HEK293 (cell line): ENCODE results near the gene VDR.

Experiments
- CTCF ChIA-PET: fragments of 350-600 bp; formaldehyde crosslinking; extraction: SDS; loops from one replicate; lab custom pipeline; 2021; ENCODE audit warnings: antibody characterized with exemption; lab: Yijun Ruan, JAX
- POLR2A ChIA-PET: fragments of 300-600 bp; formaldehyde crosslinking; extraction: SDS; loops from one replicate; lab custom pipeline; 2020; ENCODE audit warnings: antibody characterized with exemption, inconsistent platforms; lab: Yijun Ruan, JAX
- H3K27ac ChIP-seq: fragments of 200-500 bp; sonication (Bioruptor generic); 2 replicates; pipeline ENCODE4 v1.5.1; 2014; ENCODE audit warnings: low read depth, low read length, control low read depth, inconsistent platforms; ENCODE audit errors: extremely low read depth
- H3K36me3 ChIP-seq, 2 experiments: fragments of 200-500 bp in 1 of 2; sonication (Bioruptor generic) in 1 of 2; 1 replicate in 1 of 2; 2 replicates in 1 of 2; pipeline ENCODE4 v1.5.1; 2014 to 2017; ENCODE audit warnings: inconsistent platforms in 2 of 2, low read length in 2 of 2; ENCODE audit not compliant: control insufficient read depth in 2 of 2, insufficient read depth in 1 of 2
- H3K4me1 ChIP-seq: fragments of 200-500 bp; sonication (Bioruptor generic); 2 replicates; pipeline ENCODE4 v1.5.1; 2014; ENCODE audit warnings: mild to moderate bottlenecking, low read length, inconsistent platforms; ENCODE audit not compliant: control insufficient read depth, insufficient read depth
- H3K4me3 ChIP-seq: 2 replicates; pipeline ENCODE4 v1.5.1; 2011; ENCODE audit warnings: low read depth, mild to moderate bottlenecking, control low read depth, low read length, moderate library complexity
- H3K9me3 ChIP-seq: fragments of 200-500 bp; sonication (Bioruptor generic); 2 replicates; pipeline ENCODE4 v1.5.1; 2014; ENCODE audit warnings: low read depth, low read length, inconsistent platforms; ENCODE audit not compliant: control insufficient read depth, insufficient read depth
- FEZF1 ChIP-seq: fragments of 450-650 bp; formaldehyde crosslinking; IDR thresholded peaks from 2 replicates; pipeline ENCODE4 v1.5.1; 2016; ENCODE audit warnings: missing biosample characterization, missing genetic modification characterization
- GLI4 ChIP-seq: fragments of 450-650 bp; formaldehyde crosslinking; IDR thresholded peaks from 2 replicates; pipeline ENCODE4 v1.5.1; 2016; ENCODE audit warnings: missing biosample characterization, missing genetic modification characterization
- KLF1 ChIP-seq: fragments of 450-650 bp; formaldehyde crosslinking; IDR thresholded peaks from 2 replicates; pipeline ENCODE4 v1.5.1; 2016; ENCODE audit warnings: missing biosample characterization, missing genetic modification characterization
- KLF8 ChIP-seq: fragments of 450-650 bp; formaldehyde crosslinking; IDR thresholded peaks from 2 replicates; pipeline ENCODE4 v1.5.1; 2016; ENCODE audit warnings: missing biosample characterization, missing genetic modification characterization
- ZBTB48 ChIP-seq: fragments of 450-650 bp; formaldehyde crosslinking; IDR thresholded peaks from 2 replicates; pipeline ENCODE4 v1.5.1; 2016; ENCODE audit warnings: missing biosample characterization, missing genetic modification characterization
- ZBTB8A ChIP-seq: fragments of 450-650 bp; formaldehyde crosslinking; IDR thresholded peaks from 2 replicates; pipeline ENCODE4 v1.5.1; 2016; ENCODE audit warnings: missing biosample characterization, missing genetic modification characterization
- ZNF16 ChIP-seq: fragments of 450-650 bp; formaldehyde crosslinking; IDR thresholded peaks from 2 replicates; pipeline ENCODE4 v1.5.1; 2016; ENCODE audit warnings: low read depth, missing biosample characterization, missing genetic modification characterization
- ZNF248 ChIP-seq: fragments of 450-650 bp; formaldehyde crosslinking; IDR thresholded peaks from 2 replicates; pipeline ENCODE4 v1.5.1; 2017; ENCODE audit warnings: missing biosample characterization, missing genetic modification characterization
- ZNF394 ChIP-seq: fragments of 450-650 bp; formaldehyde crosslinking; IDR thresholded peaks from 2 replicates; pipeline ENCODE4 v1.5.1; 2016; ENCODE audit warnings: missing biosample characterization, missing genetic modification characterization, mild to moderate bottlenecking, moderate library complexity, borderline replicate concordance
- ZNF473 ChIP-seq: fragments of 450-650 bp; formaldehyde crosslinking; IDR thresholded peaks from 2 replicates; pipeline ENCODE4 v1.5.1; 2017; ENCODE audit warnings: missing biosample characterization, missing genetic modification characterization
- ZNF561 ChIP-seq: fragments of 450-650 bp; IDR thresholded peaks from 2 replicates; pipeline ENCODE4 v1.5.1; 2018; ENCODE audit warnings: missing biosample characterization, missing genetic modification characterization, borderline replicate concordance
- ZNF571 ChIP-seq: fragments of 450-650 bp; formaldehyde crosslinking; IDR thresholded peaks from 2 replicates; pipeline ENCODE4 v1.5.0; 2017; ENCODE audit warnings: missing biosample characterization, missing genetic modification characterization
- ZNF610 ChIP-seq: fragments of 450-650 bp; formaldehyde crosslinking; IDR thresholded peaks from 2 replicates; pipeline ENCODE4 v1.5.1; 2016; ENCODE audit warnings: missing biosample characterization, missing genetic modification characterization, borderline replicate concordance
- ZNF664 ChIP-seq: fragments of 450-650 bp; formaldehyde crosslinking; IDR thresholded peaks from 2 replicates; pipeline ENCODE4 v1.5.1; 2016; ENCODE audit warnings: missing biosample characterization, missing genetic modification characterization
- ZNF704 ChIP-seq: fragments of 450-650 bp; formaldehyde crosslinking; IDR thresholded peaks from 2 replicates; pipeline ENCODE4 v1.5.1; 2016; ENCODE audit warnings: missing biosample characterization, missing genetic modification characterization
- ZNF785 ChIP-seq: fragments of 450-650 bp; formaldehyde crosslinking; IDR thresholded peaks from 2 replicates; pipeline ENCODE4 v1.5.1; 2016; ENCODE audit warnings: missing biosample characterization, missing genetic modification characterization
- ZNF792 ChIP-seq: fragments of 450-650 bp; formaldehyde crosslinking; IDR thresholded peaks from 2 replicates; pipeline ENCODE4 v1.5.1; 2016; ENCODE audit warnings: missing biosample characterization, missing genetic modification characterization
- ZNF843 ChIP-seq: fragments of 450-650 bp; formaldehyde crosslinking; IDR thresholded peaks from 2 replicates; pipeline ENCODE4 v1.5.1; 2016; ENCODE audit warnings: missing biosample characterization, missing genetic modification characterization
- TF ChIP-seq, protein P1 (sequence below): fragments of 450-650 bp; formaldehyde crosslinking; IDR thresholded peaks from 2 replicates; pipeline ENCODE4 v1.5.1; 2016; ENCODE audit warnings: missing biosample characterization, missing genetic modification characterization, low read depth
- TF ChIP-seq, protein P2 (sequence below): fragments of 450-650 bp; IDR thresholded peaks from 2 replicates; pipeline ENCODE4 v1.5.1; 2018; ENCODE audit warnings: missing biosample characterization, mild to moderate bottlenecking, missing genetic modification characterization

Gene VDR

DNA sequence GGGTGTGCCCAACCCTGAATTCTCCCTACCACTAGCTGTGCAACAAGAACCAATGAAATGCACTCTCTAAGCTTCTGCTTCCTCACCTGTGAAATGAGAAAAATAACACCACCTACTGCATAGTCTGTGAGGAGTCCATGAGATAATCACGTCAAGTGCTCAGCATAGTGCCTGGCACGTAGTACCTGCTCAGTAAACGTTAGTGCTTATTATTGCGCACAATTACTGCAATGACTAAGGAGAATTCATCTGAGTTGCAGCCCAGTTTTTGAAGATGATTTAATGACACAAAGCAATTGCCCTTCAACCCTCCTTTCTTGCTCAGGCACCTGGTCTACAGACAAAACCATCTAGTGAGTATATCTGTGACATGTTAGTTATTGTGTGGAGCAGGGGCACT lies 8.8 kb downstream of the VDR start:
- POLR2A ChIA-PET = interaction anchor here (1.3 kb wide), 1 partner anchor 9 kb away, joined by 5 read pairs; the partner anchor contains the start of gene VDR
- CTCF ChIA-PET = interaction anchor here (0.7 to 1.2 kb wide), 3 partner anchors 13 to 53 kb away, joined by 3 to 4 read pairs (median 3); no protein-coding TSS in a partner anchor
- no peaks in the 10 kb centered on the region for H3K36me3 ChIP-seq
- H3K27ac ChIP-seq = no peak overlapping the region
- no peak overlapping the region for H3K4me3 ChIP-seq
- H3K9me3 ChIP-seq = no peaks in the 10 kb centered on the region
- TF ChIP-seq ZNF664 (tag by site-specific recombination) (peak; percentile 90), ZNF394 (tag by site-specific recombination) (no peak), ZNF843 (tag by site-specific recombination) (no peak), ZNF16 (tag by site-specific recombination) (no peak), KLF8 (no peak), GLI4 (no peak)
- TF ChIP-seq, protein P1, sequence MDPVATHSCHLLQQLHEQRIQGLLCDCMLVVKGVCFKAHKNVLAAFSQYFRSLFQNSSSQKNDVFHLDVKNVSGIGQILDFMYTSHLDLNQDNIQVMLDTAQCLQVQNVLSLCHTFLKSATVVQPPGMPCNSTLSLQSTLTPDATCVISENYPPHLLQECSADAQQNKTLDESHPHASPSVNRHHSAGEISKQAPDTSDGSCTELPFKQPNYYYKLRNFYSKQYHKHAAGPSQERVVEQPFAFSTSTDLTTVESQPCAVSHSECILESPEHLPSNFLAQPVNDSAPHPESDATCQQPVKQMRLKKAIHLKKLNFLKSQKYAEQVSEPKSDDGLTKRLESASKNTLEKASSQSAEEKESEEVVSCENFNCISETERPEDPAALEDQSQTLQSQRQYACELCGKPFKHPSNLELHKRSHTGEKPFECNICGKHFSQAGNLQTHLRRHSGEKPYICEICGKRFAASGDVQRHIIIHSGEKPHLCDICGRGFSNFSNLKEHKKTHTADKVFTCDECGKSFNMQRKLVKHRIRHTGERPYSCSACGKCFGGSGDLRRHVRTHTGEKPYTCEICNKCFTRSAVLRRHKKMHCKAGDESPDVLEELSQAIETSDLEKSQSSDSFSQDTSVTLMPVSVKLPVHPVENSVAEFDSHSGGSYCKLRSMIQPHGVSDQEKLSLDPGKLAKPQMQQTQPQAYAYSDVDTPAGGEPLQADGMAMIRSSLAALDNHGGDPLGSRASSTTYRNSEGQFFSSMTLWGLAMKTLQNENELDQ = no peak
- no peaks in the 10 kb centered on the region; the same call in 1 of the 2 replicates for H3K4me1 ChIP-seq

DNA sequence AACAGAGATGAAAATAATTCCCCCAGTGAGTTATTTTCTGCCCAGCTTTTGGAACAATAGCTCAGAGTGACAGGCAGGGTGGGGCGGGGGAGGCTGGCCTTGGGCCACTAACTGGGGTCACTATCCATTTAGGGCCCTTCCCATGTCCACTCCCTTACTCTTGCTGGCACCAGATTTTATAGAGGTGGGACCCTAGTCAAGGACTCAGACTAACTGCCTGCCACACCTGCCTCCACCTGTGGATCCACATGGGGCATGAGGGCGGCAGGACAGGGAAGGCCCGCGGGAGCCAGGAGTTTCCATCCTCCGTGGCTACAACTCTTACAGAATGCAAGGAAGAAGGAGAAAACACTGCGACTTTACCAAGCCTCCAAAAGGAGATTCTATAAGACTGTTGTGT lies 10.1 kb downstream of the VDR start:
- H3K27ac ChIP-seq = no peak overlapping the region
- ChIA-PET POLR2A (interaction anchor here (0.6 to 2.1 kb wide), 2 partner anchors 10 to 14 kb away, joined by 4 to 8 read pairs; partner anchors contain the start of gene VDR), CTCF (interaction anchor here (0.6 to 1.2 kb wide), 3 partner anchors 54 to 1847 kb away, joined by 3 to 4 read pairs (median 4); partner anchors contain the start of gene TMBIM6)
- no peaks in the 10 kb centered on the region; the same call in 1 of the 2 replicates for H3K4me1 ChIP-seq
- H3K4me3 ChIP-seq = no peak overlapping the region
- H3K36me3 ChIP-seq = no peaks in the 10 kb centered on the region
- no peaks in the 10 kb centered on the region for H3K9me3 ChIP-seq
- TF ChIP-seq ZNF473 (tag by site-specific recombination) = no peak
- no peak for TF ChIP-seq ZBTB48 (tag by site-specific recombination)
- no peak for TF ChIP-seq ZNF571 (tag by site-specific recombination)
- TF ChIP-seq ZNF561 (tag by site-specific recombination) = no peak
- TF ChIP-seq, protein P2, sequence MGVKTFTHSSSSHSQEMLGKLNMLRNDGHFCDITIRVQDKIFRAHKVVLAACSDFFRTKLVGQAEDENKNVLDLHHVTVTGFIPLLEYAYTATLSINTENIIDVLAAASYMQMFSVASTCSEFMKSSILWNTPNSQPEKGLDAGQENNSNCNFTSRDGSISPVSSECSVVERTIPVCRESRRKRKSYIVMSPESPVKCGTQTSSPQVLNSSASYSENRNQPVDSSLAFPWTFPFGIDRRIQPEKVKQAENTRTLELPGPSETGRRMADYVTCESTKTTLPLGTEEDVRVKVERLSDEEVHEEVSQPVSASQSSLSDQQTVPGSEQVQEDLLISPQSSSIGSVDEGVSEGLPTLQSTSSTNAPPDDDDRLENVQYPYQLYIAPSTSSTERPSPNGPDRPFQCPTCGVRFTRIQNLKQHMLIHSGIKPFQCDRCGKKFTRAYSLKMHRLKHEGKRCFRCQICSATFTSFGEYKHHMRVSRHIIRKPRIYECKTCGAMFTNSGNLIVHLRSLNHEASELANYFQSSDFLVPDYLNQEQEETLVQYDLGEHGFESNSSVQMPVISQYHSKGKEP (tag by site-specific recombination) = no peak
- no peak for TF ChIP-seq KLF1
- no peak for TF ChIP-seq ZNF704 (tag by site-specific recombination)
- TF ChIP-seq ZBTB8A (tag by site-specific recombination) = no peak
- no peak for TF ChIP-seq ZNF610 (tag by site-specific recombination)
- TF ChIP-seq ZNF785 (tag by site-specific recombination) = no peak
- TF ChIP-seq ZNF792 (tag by site-specific recombination) = no peak
- no peak for TF ChIP-seq ZNF248
- TF ChIP-seq FEZF1 (tag by site-specific recombination) = no peak
